AG04449 (cell line): ENCODE measurements around the gene SPATA2L.
A peak's percentile ranks its signal among the peaks of the same experiment; 100 is the strongest.
"Not testable (repeated sequence)": the region's sequence is repeated elsewhere in the genome, so short reads cannot be mapped to it uniquely, and the experiment has no call there.

ENCODE experiments used
- CTCF ChIA-PET: fragments of 350-600 bp; formaldehyde crosslinking; extraction: SDS; loops from one replicate; lab custom pipeline; 2021; ENCODE audit warnings: antibody characterized with exemption; lab: Yijun Ruan, JAX
- POLR2A ChIA-PET: fragments of 400-600, 350-600 bp; formaldehyde crosslinking; extraction: SDS; loops from one replicate; lab custom pipeline; 2020; ENCODE audit warnings: antibody characterized with exemption, inconsistent platforms; lab: Yijun Ruan, JAX
- DNase-seq: peaks from one replicate; pipeline ENCODE4 v3.0.0-alpha.2; 2010; ENCODE audit warnings: low read depth, low spot score
- H3K4me3 ChIP-seq: 2 replicates; pipeline ENCODE4 v1.5.1; 2011; ENCODE audit warnings: low read depth, mild to moderate bottlenecking, control low read depth, low read length
- CTCF ChIP-seq: IDR thresholded peaks from one replicate; pipeline ENCODE4 v1.5.1; 2011; ENCODE audit warnings: mild to moderate bottlenecking, moderate library complexity, low read length, control low read depth, inconsistent platforms; ENCODE audit not compliant: insufficient read depth; ENCODE audit errors: missing control alignments

Gene SPATA2L

GRCh38 chr16:89667000-89667399 lies 34.5 kb downstream of the SPATA2L start:
- DNase-seq, H3K4me3 ChIP-seq, POLR2A ChIA-PET: not testable (repeated sequence)
- CTCF ChIA-PET, result interaction anchor here (1.0 to 1.4 kb wide), 2 partner anchors 8 to 101 kb away, joined by 3 to 4 read pairs; no protein-coding TSS in a partner anchor
- TF ChIP-seq CTCF, result peak; percentile 28

- POLR2A ChIA-PET, DNase-seq, H3K4me3 ChIP-seq: not testable (repeated sequence)
- CTCF ChIA-PET, result interaction anchor here (1.6 kb wide), 1 partner anchor 23 kb away, joined by 5 read pairs; no protein-coding TSS in a partner anchor
Measured at GRCh38 chr16:89664238-89664637, 37.3 kb downstream of the SPATA2L start.

- no peak for TF ChIP-seq CTCF
- DNase-seq, result no peak
- CTCF ChIA-PET, result no interaction called here
- no peak overlapping the region for H3K4me3 ChIP-seq
- POLR2A ChIA-PET, result no interaction called here
Measured at GRCh38 chr16:89661215-89661614, 40.3 kb downstream of the SPATA2L start.

GRCh38 chr16:89660146-89660545 lies 41.4 kb downstream of the SPATA2L start:
- POLR2A ChIA-PET, result no interaction called here
- CTCF ChIA-PET, result interaction anchor here (0.8 to 1.9 kb wide), 3 partner anchors 18 to 204 kb away, joined by 3 to 5 read pairs (median 3); no protein-coding TSS in a partner anchor
- TF ChIP-seq CTCF, result no peak
- H3K4me3 ChIP-seq, result no peak overlapping the region
- DNase-seq, result no peak

GRCh38 chr16:89658221-89658879 lies 43.2 kb downstream of the SPATA2L start:
- CTCF ChIA-PET, result interaction anchor here (0.7 to 1.9 kb wide), 9 partner anchors 9 to 202 kb away, joined by 3 to 5 read pairs (median 4); partner anchors contain the start of gene CPNE7
- peak overlapping the region; percentile 95 for H3K4me3 ChIP-seq
- POLR2A ChIA-PET, result no interaction called here
- DNase-seq, result no peak
- TF ChIP-seq CTCF, result no peak

GRCh38 chr16:89657442-89658220 lies 43.9 kb downstream of the SPATA2L start, which contains the start of the genes CHMP1A and SPATA33:
Gene CHMP1A (minus strand): TSS chr16:89657708. CDS start chr16:89657588, 120 bp downstream.
Gene SPATA33 (plus strand): TSS chr16:89657836. CDS start chr16:89657912, 76 bp downstream.
- CTCF ChIA-PET, result interaction anchor here (0.7 to 1.3 kb wide), 4 partner anchors 16 to 202 kb away, joined by 3 to 5 read pairs (median 4); partner anchors contain the start of gene CPNE7
- no peak for TF ChIP-seq CTCF
- POLR2A ChIA-PET, result interaction anchor here (0.5 to 1.1 kb wide), 4 partner anchors 24 to 243 kb away, joined by 3 to 5 read pairs (median 4); no protein-coding TSS in a partner anchor

More at GRCh38 chr16:89657442-89658220, 43.9 kb downstream of the SPATA2L start, which contains the start of the genes CHMP1A and SPATA33:
- peak within 1 kb of the TSS; percentile 95 for H3K4me3 ChIP-seq
- DNase-seq, result no peak
